HepG2 (cell line): ENCODE results near the gene ACYP2. TPM values are rescaled to one million over a fixed set of nuclear protein-coding genes. Genes with fewer than 3 reads are reported as not detected.

Experiments
- ARHGAP35 ChIP-seq: sonication (generic); formaldehyde crosslinking; IDR thresholded peaks from 2 replicates; pipeline ENCODE4 v1.9.0; 2022; ENCODE audit warnings: mild to moderate bottlenecking, inconsistent platforms, moderate library complexity, missing genetic modification reagents, borderline replicate concordance
- CEBPG ChIP-seq: IDR thresholded peaks from 2 replicates; pipeline ENCODE4 v1.6.1; 2016
- FUBP1 ChIP-seq: sonication (generic); formaldehyde crosslinking; IDR thresholded peaks from 2 replicates; pipeline ENCODE4 v1.5.1; 2020; ENCODE audit warnings: missing genetic modification reagents, mild to moderate bottlenecking, borderline replicate concordance
- HIC2 ChIP-seq: sonication (generic); formaldehyde crosslinking; IDR thresholded peaks from 2 replicates; pipeline ENCODE4 v1.9.0; 2022; ENCODE audit warnings: low read depth, missing genetic modification reagents
- KAT7 ChIP-seq: IDR thresholded peaks from 2 replicates; pipeline ENCODE4 v1.6.1; 2018; ENCODE audit warnings: borderline replicate concordance, missing compliant biosample characterization
- KMT2A ChIP-seq: sonication (generic); formaldehyde crosslinking; IDR thresholded peaks from 2 replicates; pipeline ENCODE4 v1.4.0; 2020; ENCODE audit warnings: missing genetic modification reagents
- KMT2B ChIP-seq: IDR thresholded peaks from 2 replicates; pipeline ENCODE4 v1.6.1; 2016; ENCODE audit warnings: missing genetic modification reagents, missing compliant biosample characterization
- NFE2L2 ChIP-seq: fragments of 150-350 bp; IDR thresholded peaks from 2 replicates; pipeline ENCODE4 v1.6.1; 2014; ENCODE audit warnings: low read length
- RFXANK ChIP-seq: IDR thresholded peaks from 2 replicates; pipeline ENCODE4 v1.6.1; 2016
- RORA ChIP-seq: sonication (generic); formaldehyde crosslinking; IDR thresholded peaks from 2 replicates; pipeline ENCODE4 v1.5.0; 2020; ENCODE audit warnings: mild to moderate bottlenecking, missing genetic modification reagents, moderate library complexity
- TCF7 ChIP-seq: sonication (generic); IDR thresholded peaks from 2 replicates; pipeline ENCODE4 v1.6.1; 2016; ENCODE audit warnings: antibody characterized with exemption, low read depth
- THAP11 ChIP-seq: IDR thresholded peaks from 2 replicates; pipeline ENCODE4 v1.6.1; 2016; ENCODE audit warnings: missing biosample characterization, missing genetic modification reagents
- ZBTB4 ChIP-seq: sonication (generic); formaldehyde crosslinking; IDR thresholded peaks from 2 replicates; pipeline ENCODE4 v1.4.0; 2020; ENCODE audit warnings: missing genetic modification reagents, mild to moderate bottlenecking, borderline replicate concordance
- ZGPAT ChIP-seq: IDR thresholded peaks from 2 replicates; pipeline ENCODE4 v1.6.1; 2016; ENCODE audit warnings: mild to moderate bottlenecking
- ZNF205 ChIP-seq: IDR thresholded peaks from 2 replicates; pipeline ENCODE4 v1.6.1; 2018; ENCODE audit warnings: missing biosample characterization, missing genetic modification reagents
- ZNF331 ChIP-seq: sonication (generic); formaldehyde crosslinking; IDR thresholded peaks from 2 replicates; pipeline ENCODE4 v1.4.0; 2020; ENCODE audit warnings: missing genetic modification reagents
- ZNF33B ChIP-seq: sonication (generic); formaldehyde crosslinking; IDR thresholded peaks from 2 replicates; pipeline ENCODE4 v1.5.1; 2020; ENCODE audit warnings: mild to moderate bottlenecking, missing genetic modification reagents
- ZNF510 ChIP-seq: sonication (generic); formaldehyde crosslinking; IDR thresholded peaks from 2 replicates; pipeline ENCODE4 v1.4.0; 2020; ENCODE audit warnings: low read depth, mild to moderate bottlenecking, missing genetic modification reagents
- ZNF652 ChIP-seq: IDR thresholded peaks from 2 replicates; pipeline ENCODE4 v1.6.1; 2016; ENCODE audit warnings: low read depth, borderline replicate concordance
- ZNF703 ChIP-seq: sonication (generic); formaldehyde crosslinking; IDR thresholded peaks from 2 replicates; pipeline ENCODE4 v1.5.1; 2020; ENCODE audit warnings: missing genetic modification reagents, mild to moderate bottlenecking, moderate library complexity, borderline replicate concordance
- ZNF737 ChIP-seq: sonication (generic); formaldehyde crosslinking; IDR thresholded peaks from 2 replicates; pipeline ENCODE4 v1.5.0; 2020; ENCODE audit warnings: missing genetic modification reagents, mild to moderate bottlenecking, borderline replicate concordance
- ZNF770 ChIP-seq: sonication (generic); formaldehyde crosslinking; IDR thresholded peaks from 2 replicates; pipeline ENCODE4 v1.5.0; 2020; ENCODE audit warnings: mild to moderate bottlenecking, missing genetic modification reagents
- polyA plus RNA-seq, 8 experiments: library from polyadenylated mRNA; depleted of rRNA in 3 of 8; stranded (reverse) in 7 of 8; unstranded in 1 of 8; fragments of >200 nt; fragmentation: Illumina TruSeq in 4 of 8; extraction: Trizol in 4 of 8; gene quantifications; 2 replicates each; pipeline versions ENCODE4 v1.2.1 to v1.2.3, GENCODE V29; 2011 to 2016; ENCODE audit warnings: low read depth in 4 of 8, missing spikeins in 1 of 8, mixed read lengths in 1 of 8; ENCODE audit not compliant: insufficient read depth in 1 of 8
- total RNA-seq, 5 experiments: library from RNA; depleted of rRNA; stranded (reverse); fragments of >200 nt; fragmentation: Illumina TruSeq; extraction: Trizol; gene quantifications; 2 replicates each; pipeline ENCODE4 v1.2.3, GENCODE V29; 2016; ENCODE audit warnings: low read depth in 1 of 5

ACYP2 gene
- total and polyA plus RNA-seq, 2 of the 13 experiments (the other 11 are each of a cell fraction or from before 2014, with no cell fraction given): 12.3 to 12.7 TPM

GRCh38 chr2:54261537-54261936 lies 146.1 kb downstream of the ACYP2 start (continued):
- no peak for TF ChIP-seq ZNF770 (CRISPR knock-in tag)
- no peak; the same call in 1 of the 2 replicates for TF ChIP-seq TCF7
- 0 out of 2 replicates have a peak, but pooled peaks have one; percentile 28 for TF ChIP-seq CEBPG (CRISPR knock-in tag)
- no peak for TF ChIP-seq KAT7 (CRISPR knock-in tag)
- peak; percentile 60 for TF ChIP-seq ZGPAT (CRISPR knock-in tag)
- TF ChIP-seq FUBP1 (CRISPR knock-in tag): no peak
- TF ChIP-seq ZNF652: no peak
- no peak for TF ChIP-seq ZNF205 (CRISPR knock-in tag)
- TF ChIP-seq KMT2A (CRISPR knock-in tag): no peak
- no peak for TF ChIP-seq RORA (CRISPR knock-in tag)
- TF ChIP-seq ZBTB4 (CRISPR knock-in tag): no peak
- TF ChIP-seq ARHGAP35 (CRISPR knock-in tag): no peak
- no peak for TF ChIP-seq HIC2
- no peak for TF ChIP-seq ZNF510 (CRISPR knock-in tag)
- TF ChIP-seq KMT2B (CRISPR knock-in tag): no peak
- TF ChIP-seq ZNF703 (CRISPR knock-in tag): no peak
- TF ChIP-seq ZNF737 (CRISPR knock-in tag): no peak
- TF ChIP-seq ZNF33B (CRISPR knock-in tag): no peak
- TF ChIP-seq RFXANK (CRISPR knock-in tag): no peak
- no peak for TF ChIP-seq NFE2L2
- no peak for TF ChIP-seq ZNF331 (CRISPR knock-in tag)
- no peak for TF ChIP-seq THAP11 (CRISPR knock-in tag)
